Femur (tissue), 1 donor: ENCODE data around the gene GAB2.
A peak's percentile ranks its signal among the peaks of the same experiment; 100 is the strongest.
"Not testable (repeated sequence)": the region's sequence is repeated elsewhere in the genome, so short reads cannot be mapped to it uniquely, and the experiment has no call there.

Experiments used
- DNase-seq: peaks from one replicate; pipeline ENCODE4 v3.0.0-alpha.2; 2017

The GAB2 gene

GRCh38 chr11:78300108-78300839 lies 117.3 kb downstream of the GAB2 start:
- no peak for DNase-seq

- DNase-seq: no peak
Observed at GRCh38 chr11:78299000-78299710, 118.5 kb downstream of the GAB2 start.

GRCh38 chr11:78298291-78298771 lies 119.3 kb downstream of the GAB2 start:
- no peak for DNase-seq

GRCh38 chr11:78295991-78296930 lies 121.4 kb downstream of the GAB2 start:
- no peak for DNase-seq

- DNase-seq: no peak
Observed at GRCh38 chr11:78295347-78295746, 122.3 kb downstream of the GAB2 start.

GRCh38 chr11:78294100-78294499 lies 123.5 kb downstream of the GAB2 start:
- DNase-seq: not testable (repeated sequence)

- DNase-seq: no peak
Observed at GRCh38 chr11:78293536-78293935, 124.1 kb downstream of the GAB2 start.

GRCh38 chr11:78292109-78292803 lies 125.4 kb downstream of the GAB2 start:
- no peak for DNase-seq

GRCh38 chr11:78291503-78292108 lies 126.0 kb downstream of the GAB2 start:
- DNase-seq: no peak

- peak; percentile 41 for DNase-seq
Observed at GRCh38 chr11:78290293-78291176, 127.1 kb downstream of the GAB2 start.

- DNase-seq: no peak
Observed at GRCh38 chr11:78289552-78290292, 127.9 kb downstream of the GAB2 start.

GRCh38 chr11:78284260-78284659 lies 133.4 kb downstream of the GAB2 start:
- DNase-seq: no peak

GRCh38 chr11:78282821-78283220 lies 134.8 kb downstream of the GAB2 start:
- no peak for DNase-seq

GRCh38 chr11:78281511-78281910 lies 136.1 kb downstream of the GAB2 start:
- no peak for DNase-seq

- DNase-seq: no peak
Observed at GRCh38 chr11:78277314-78277994, 140.2 kb downstream of the GAB2 start.

- DNase-seq: no peak
Observed at GRCh38 chr11:78276311-78276710, 141.3 kb downstream of the GAB2 start.

GRCh38 chr11:78274739-78275138 lies 142.9 kb downstream of the GAB2 start:
- DNase-seq: no peak

GRCh38 chr11:78272625-78273269 lies 144.9 kb downstream of the GAB2 start:
- not testable (repeated sequence) for DNase-seq

- DNase-seq: not testable (repeated sequence)
Observed at GRCh38 chr11:78271801-78272200, 145.8 kb downstream of the GAB2 start.
